Measurements from ENCODE around the gene PHF5A.
"Not testable (repeated sequence)": the region's sequence is repeated elsewhere in the genome, so short reads cannot be mapped to it uniquely, and the experiment has no call there.

The PHF5A gene

DNA sequence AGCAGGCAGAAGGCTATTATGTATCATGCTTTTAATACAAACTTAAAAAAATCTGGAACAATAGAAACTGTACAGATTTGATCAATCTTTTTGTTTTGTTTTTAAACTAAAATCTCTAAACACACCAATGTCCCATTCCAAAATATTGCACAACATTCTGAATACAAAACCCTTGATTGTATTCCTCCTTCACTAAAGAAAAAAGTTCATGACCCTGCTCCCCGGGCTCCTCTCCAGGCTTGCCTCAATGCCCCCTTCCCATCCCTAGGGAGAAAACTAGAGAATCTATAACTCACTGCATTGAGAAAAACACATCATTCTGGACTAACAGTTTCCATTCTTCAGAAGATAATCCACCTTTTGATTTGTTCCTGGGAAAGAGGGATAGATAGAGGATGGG lies 35.0 kb downstream of the PHF5A start:
- DNase-seq; intact Hi-C loops (cut with DNase I): not testable (repeated sequence)

DNA sequence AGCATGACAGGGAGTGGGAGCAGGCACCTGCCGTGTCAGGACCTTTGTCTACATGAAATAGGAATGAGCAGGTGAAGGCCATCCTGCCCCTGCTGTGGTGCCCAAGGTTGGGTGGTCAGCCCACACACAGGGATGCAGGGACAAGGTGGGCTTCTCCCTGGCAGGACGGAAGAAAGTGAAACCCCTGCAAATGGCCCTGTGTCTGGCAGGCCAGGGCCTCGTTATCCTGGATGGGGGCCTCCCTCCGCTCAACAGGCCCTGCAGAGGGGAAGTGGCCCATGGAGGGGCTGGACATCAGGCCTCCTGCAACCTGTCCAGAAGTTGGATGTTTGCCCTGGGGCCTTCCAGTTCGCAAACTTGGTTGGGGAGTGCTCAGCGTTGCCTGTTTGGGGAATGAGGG lies 36.8 kb downstream of the PHF5A start:
- intact Hi-C loops (cut with DNase I) = no loop called here
- DNase-seq = no peak

GRCh38 chr22:41429951-41430332 lies 38.5 kb downstream of the PHF5A start:
- no peak for DNase-seq
- intact Hi-C loops (cut with DNase I) = no loop called here

- peak in 11 of 42 donors; percentile 9 to 74 (median 52) for DNase-seq
- intact Hi-C loops (cut with DNase I) = no loop called here
These were observed 39.1 kb downstream of the PHF5A start for GRCh38 chr22:41429232-41429950.

DNA sequence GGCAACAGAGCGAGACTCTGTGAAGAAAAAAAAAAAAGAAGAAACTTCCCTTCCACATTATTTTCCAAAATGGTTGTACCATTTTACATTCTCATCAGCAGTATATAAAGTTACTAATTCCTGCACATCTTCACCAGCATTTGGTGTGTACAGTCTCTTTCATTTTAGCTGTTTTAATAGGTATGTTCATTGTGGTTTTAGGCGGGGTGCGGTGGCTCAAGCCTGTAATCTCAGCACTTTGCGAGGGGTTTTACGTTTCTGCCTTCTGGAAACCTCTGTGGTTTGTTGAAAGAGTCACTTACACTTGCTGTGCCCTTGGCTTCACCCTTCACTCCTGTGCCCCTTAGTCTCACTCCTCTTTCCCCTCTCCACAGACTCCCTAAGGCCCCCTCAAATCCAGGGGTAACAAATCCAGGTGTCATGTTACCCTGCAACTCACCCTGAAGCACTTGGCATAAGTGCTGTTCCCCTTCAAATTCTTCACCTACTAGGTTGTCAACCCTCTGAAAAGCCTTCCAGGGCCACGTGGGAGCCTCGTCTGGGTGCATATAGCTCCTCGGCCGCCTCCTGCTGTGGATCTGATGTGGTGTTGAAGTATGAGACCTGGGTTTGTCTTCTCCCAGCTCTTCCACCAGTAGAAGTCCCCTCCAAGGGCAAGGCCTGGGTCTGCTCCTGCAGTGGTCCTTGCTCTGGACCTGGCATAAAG lies 42.7 kb downstream of the PHF5A start:
- DNase-seq = peak in 1 of 42 donors; percentile 22
- intact Hi-C loops (cut with DNase I) = no loop called here

- intact Hi-C loops (cut with DNase I) = no loop called here
- no peak for DNase-seq
These were observed 49.8 kb downstream of the PHF5A start for GRCh38 chr22:41418717-41419116.

- intact Hi-C loops (cut with DNase I) = no loop called here
- peak; percentile 89 to 99 (median 97) for DNase-seq
These were observed 50.7 kb downstream of the PHF5A start for GRCh38 chr22:41417622-41418390.

DNA sequence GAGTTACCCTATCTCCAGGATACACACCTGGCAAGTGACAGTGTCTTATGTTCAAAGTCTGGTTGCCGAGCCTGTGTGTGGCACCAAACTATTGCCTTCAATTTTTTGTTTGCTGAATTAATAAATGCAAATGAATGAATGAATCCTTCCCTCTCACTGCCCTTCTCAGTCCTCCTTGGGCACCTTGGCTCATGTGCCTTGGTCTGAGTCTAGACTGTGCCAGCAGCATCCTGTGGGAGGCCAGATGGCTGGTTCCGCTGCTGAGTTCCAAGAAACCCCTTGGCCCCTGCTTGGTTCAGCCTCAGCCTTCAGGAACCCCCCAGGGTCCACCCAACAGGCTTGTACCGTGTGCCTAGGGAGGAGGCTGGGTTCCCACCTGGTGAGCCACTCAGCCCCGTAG lies 52.9 kb downstream of the PHF5A start:
- DNase-seq = no peak
- intact Hi-C loops (cut with DNase I) = no loop called here

- DNase-seq = peak in 41 of 42 donors; percentile 42 to 89 (median 76)
- intact Hi-C loops (cut with DNase I) = no loop called here
These were observed 57.3 kb downstream of the PHF5A start for GRCh38 chr22:41411021-41411851.

DNA sequence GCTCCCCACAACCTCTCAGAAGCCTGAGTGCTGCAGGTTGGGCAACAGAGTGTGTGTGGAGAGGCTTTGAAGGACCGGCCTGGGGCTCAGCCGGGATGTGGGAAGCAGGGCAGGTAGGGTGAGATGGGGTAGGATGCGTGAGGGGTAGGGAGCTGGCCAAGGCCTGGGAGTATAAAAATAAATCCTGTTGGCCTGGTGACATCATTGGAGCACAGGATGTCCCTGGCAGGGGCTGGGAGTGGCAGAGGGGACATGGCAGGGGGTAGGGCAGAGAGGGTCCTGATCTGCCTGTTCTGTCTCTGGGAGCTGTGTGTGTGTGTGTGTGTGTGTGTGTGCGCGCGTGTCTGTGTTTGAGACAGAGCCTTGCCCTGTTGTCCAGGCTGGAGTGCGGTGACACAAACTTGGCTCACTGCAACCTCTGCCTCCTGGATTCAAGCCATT lies 58.2 kb downstream of the PHF5A start:
- intact Hi-C loops (cut with DNase I) = no loop called here

More for the DNA sequence above, 58.2 kb downstream of the PHF5A start:
- peak in 1 of 42 donors; percentile 24 for DNase-seq
